H9 (cell line): ENCODE measurements around the gene DES. TPM values are rescaled to one million over a fixed set of nuclear protein-coding genes. Genes with fewer than 3 reads are reported as not detected.

Experiments used
- DNase-seq: peaks from one replicate; pipeline ENCODE4 v3.0.0-alpha.2; 2017
- H2AFZ ChIP-seq: one replicate; pipeline ENCODE4 v1.6.1; 2013; ENCODE audit warnings: mild to moderate bottlenecking, low read length, control low read depth, moderate library complexity
- H2AK5ac ChIP-seq: 2 replicates; pipeline ENCODE4 v1.6.1; 2013; ENCODE audit warnings: low read length, control low read depth, mixed read lengths; ENCODE audit not compliant: insufficient read length
- H2BK120ac ChIP-seq: one replicate; pipeline ENCODE4 v1.6.1; 2013; ENCODE audit warnings: low read depth, mild to moderate bottlenecking, low read length, control low read depth, inconsistent platforms; ENCODE audit not compliant: poor library complexity, severe bottlenecking
- H2BK12ac ChIP-seq: 2 replicates; pipeline ENCODE4 v1.6.1; 2013; ENCODE audit warnings: low read length, control low read depth, mixed read lengths, low read depth; ENCODE audit not compliant: insufficient read length
- H2BK15ac ChIP-seq: 2 replicates; pipeline ENCODE4 v1.6.1; 2013; ENCODE audit warnings: low read depth, low read length, control low read depth
- H2BK20ac ChIP-seq: one replicate; pipeline ENCODE4 v1.6.1; 2013; ENCODE audit warnings: low read depth, mild to moderate bottlenecking, low read length, control low read depth, inconsistent platforms; ENCODE audit not compliant: poor library complexity, severe bottlenecking
- H2BK5ac ChIP-seq: 2 replicates; pipeline ENCODE4 v1.6.1; 2013; ENCODE audit warnings: low read length, control low read depth, mixed read lengths; ENCODE audit not compliant: insufficient read length
- H3K14ac ChIP-seq: 2 replicates; pipeline ENCODE4 v1.6.1; 2013; ENCODE audit warnings: low read length, control low read depth; ENCODE audit not compliant: insufficient read depth
- H3K18ac ChIP-seq: 2 replicates; pipeline ENCODE4 v1.6.1; 2013; ENCODE audit warnings: low read depth, mild to moderate bottlenecking, mixed read lengths, low read length, control low read depth; ENCODE audit not compliant: insufficient read length
- H3K23ac ChIP-seq: 2 replicates; pipeline ENCODE4 v1.6.1; 2013; ENCODE audit warnings: low read length, control low read depth, mixed read lengths, low read depth; ENCODE audit not compliant: insufficient read length
- H3K23me2 ChIP-seq: 2 replicates; pipeline ENCODE4 v1.6.1; 2013; ENCODE audit warnings: low read depth, mild to moderate bottlenecking, mixed read lengths, low read length, control low read depth; ENCODE audit not compliant: insufficient read length, poor library complexity, severe bottlenecking
- H3K27ac ChIP-seq: 2 replicates; pipeline ENCODE4 v1.5.1; 2013; ENCODE audit warnings: low read length, control low read depth, mixed read lengths, low read depth; ENCODE audit not compliant: insufficient read length
- H3K27me3 ChIP-seq: 2 replicates; pipeline ENCODE4 v1.6.1; 2013; ENCODE audit warnings: low read length, control low read depth, inconsistent platforms; ENCODE audit not compliant: insufficient read depth
- H3K4ac ChIP-seq: 2 replicates; pipeline ENCODE4 v1.6.1; 2013; ENCODE audit warnings: low read depth, mild to moderate bottlenecking, control low read depth, inconsistent platforms, low read length, moderate library complexity
- H3K4me1 ChIP-seq: 2 replicates; pipeline ENCODE4 v1.6.1; 2013; ENCODE audit warnings: low read length, control low read depth, inconsistent platforms; ENCODE audit not compliant: insufficient read depth
- H3K4me2 ChIP-seq: 2 replicates; pipeline ENCODE4 v1.6.1; 2013; ENCODE audit warnings: low read length, control low read depth, mixed read lengths; ENCODE audit not compliant: insufficient read length, insufficient read depth
- H3K56ac ChIP-seq: 2 replicates; pipeline ENCODE4 v1.6.1; 2013; ENCODE audit warnings: low read depth, mild to moderate bottlenecking, mixed read lengths, low read length, control low read depth; ENCODE audit not compliant: insufficient read length
- H3K79me1 ChIP-seq: 2 replicates; pipeline ENCODE4 v1.6.1; 2013; ENCODE audit warnings: low read depth, mild to moderate bottlenecking, moderate library complexity, low read length, control low read depth, inconsistent platforms; ENCODE audit not compliant: insufficient read depth, poor library complexity, severe bottlenecking
- H3K79me2 ChIP-seq: 2 replicates; pipeline ENCODE4 v1.6.1; 2013; ENCODE audit warnings: low read length, control low read depth, inconsistent platforms; ENCODE audit not compliant: insufficient read depth
- H3K9ac ChIP-seq: 2 replicates; pipeline ENCODE4 v1.6.1; 2013; ENCODE audit warnings: low read length, control low read depth, mixed read lengths; ENCODE audit not compliant: insufficient read length; ENCODE audit errors: extremely low read depth
- H3K9me3 ChIP-seq: one replicate; pipeline ENCODE4 v1.6.1; 2013; ENCODE audit warnings: low read depth, low read length, inconsistent platforms; ENCODE audit not compliant: control insufficient read depth
- H3T11ph ChIP-seq: one replicate; pipeline ENCODE4 v1.6.1; 2013; ENCODE audit warnings: mild to moderate bottlenecking, low read length, control low read depth, inconsistent platforms
- H4K20me1 ChIP-seq: one replicate; pipeline ENCODE4 v1.6.1; 2013; ENCODE audit not compliant: control insufficient read depth, insufficient read length, insufficient read depth
- H4K5ac ChIP-seq: 2 replicates; pipeline ENCODE4 v1.6.1; 2013; ENCODE audit warnings: low read depth, mild to moderate bottlenecking, mixed read lengths, low read length, control low read depth; ENCODE audit not compliant: insufficient read length
- H4K8ac ChIP-seq: replicated peaks from 2 replicates; pipeline ENCODE4 v1.6.1; 2013; ENCODE audit warnings: low read length, control low read depth, mixed read lengths, low read depth; ENCODE audit not compliant: insufficient read length
- H4K91ac ChIP-seq: 2 replicates; pipeline ENCODE4 v1.6.1; 2013; ENCODE audit warnings: low read depth, mild to moderate bottlenecking, moderate library complexity, mixed read lengths, low read length, control low read depth; ENCODE audit not compliant: insufficient read length
- H3K27ac Mint-ChIP-seq, 3 experiments: 2 replicates in 2 of 3; 3 replicates in 1 of 3; pipeline ENCODE4 v1.8.0; 2020 to 2021; ENCODE audit warnings: mixed read lengths in 3 of 3, mild to moderate bottlenecking in 1 of 3, moderate library complexity in 1 of 3
- H3K27me3 Mint-ChIP-seq: 2 replicates; pipeline ENCODE4 v1.8.0; 2021; ENCODE audit warnings: low read depth, mild to moderate bottlenecking, moderate library complexity, mixed read lengths
- H3K36me3 Mint-ChIP-seq, 3 experiments: 2 replicates in 2 of 3; 3 replicates in 1 of 3; pipeline ENCODE4 v1.8.0; 2020 to 2021; ENCODE audit warnings: low read depth in 3 of 3, mixed read lengths in 3 of 3; ENCODE audit not compliant: insufficient read depth in 1 of 3
- H3K4me1 Mint-ChIP-seq, 2 experiments: 2 replicates each; pipeline ENCODE4 v1.8.0; 2020; ENCODE audit warnings: mixed read lengths in 2 of 2
- H3K4me3 Mint-ChIP-seq, 2 experiments: 2 replicates in 1 of 2; 3 replicates in 1 of 2; pipeline ENCODE4 v1.8.0; 2020 to 2021; ENCODE audit warnings: mild to moderate bottlenecking in 2 of 2, mixed read lengths in 2 of 2, moderate library complexity in 1 of 2
- H3K9me3 Mint-ChIP-seq, 2 experiments: 2 replicates in 1 of 2; 3 replicates in 1 of 2; pipeline ENCODE4 v1.8.0; 2020; ENCODE audit warnings: mild to moderate bottlenecking in 2 of 2, mixed read lengths in 2 of 2, moderate library complexity in 1 of 2
- CTCF ChIP-seq: fragments of 200-600 bp; sonication (generic); conservative IDR thresholded peaks from 3 replicates; pipeline ENCODE4 v1.8.0; 2021; ENCODE audit warnings: antibody characterized with exemption, mild to moderate bottlenecking
- WGBS: extraction: QIAGEN DNeasy Blood & Tissue Kit; methylation state at CpG from one replicate; pipeline ENCODE4 v1.1.7; 2013; ENCODE audit warnings: missing lambda C conversion rate, low lambda C conversion rate, mixed read lengths; ENCODE audit not compliant: insufficient read length; ENCODE audit errors: extremely low coverage; 5-methylcytosine and 5-hydroxymethylcytosine counted together
- total RNA-seq: library from RNA; stranded (reverse); gene quantifications from 2 replicates; pipeline ENCODE4 v1.2.1, GENCODE V29; 2021

Gene DES
- total RNA-seq, 1 experiment from 2014 or later, result 4.6 TPM

- Histone ChIP-seq H3K56ac (no peak overlapping the region), H2BK5ac (no peak overlapping the region), H2BK20ac (no peak overlapping the region), H4K8ac (no peak overlapping the region), H3K4me2 (no peak overlapping the region), H3K23me2 (no peaks in the 10 kb centered on the region), H3T11ph (no peak overlapping the region), H2BK15ac (no peak overlapping the region), H2BK12ac (no peak overlapping the region), H2AFZ (no peak overlapping the region), H3K14ac (no peak overlapping the region), H4K5ac (no peak overlapping the region), H3K79me1 (no peaks in the 10 kb centered on the region), H3K27me3 (no peaks in the 10 kb centered on the region; the same call in 1 of the 2 replicates), H4K20me1 (no peaks in the 10 kb centered on the region), H3K4ac (no peak overlapping the region), H3K23ac (no peak overlapping the region), H3K9ac (no peak overlapping the region), H4K91ac (no peak overlapping the region), H3K9me3 (no peaks in the 10 kb centered on the region), H2AK5ac (no peak overlapping the region), H2BK120ac (no peak overlapping the region), H3K27ac (no peak overlapping the region), H3K18ac (no peak overlapping the region), H3K4me1 (peaks cover 13% of the 10 kb centered on the region; the same call in 1 of the 2 replicates), H3K79me2 (no peaks in the 10 kb centered on the region)
- peaks cover 31 to 35% of the 10 kb centered on the region in 2 experiments for H3K4me1 Mint-ChIP-seq
- peaks cover 4 to 7% of the 10 kb centered on the region in 2 experiments; a peak in 4 of 5 replicates for H3K9me3 Mint-ChIP-seq
- no peak for TF ChIP-seq CTCF
- H3K36me3 Mint-ChIP-seq, result no peaks in the 10 kb centered on the region; a peak in 1 of 7 replicates
- H3K4me3 Mint-ChIP-seq, result no peak overlapping the region
- WGBS, result no CpG with 5 or more reads among the region's 9 CpGs
- no peak for DNase-seq
- H3K27me3 Mint-ChIP-seq, result peaks cover 24% of the 10 kb centered on the region
- H3K27ac Mint-ChIP-seq, result no peak overlapping the region
Measured at GRCh38 chr2:219417374-219417773, 803 bp upstream of the DES start.
